Left hindlimb (tissue), 1 donor: ENCODE data around the gene ZKSCAN1.
A peak's percentile ranks its signal among the peaks of the same experiment; 100 is the strongest.
"Not testable (repeated sequence)": the region's sequence is repeated elsewhere in the genome, so short reads cannot be mapped to it uniquely, and the experiment has no call there.

ENCODE experiments used
- DNase-seq: peaks from one replicate; pipeline ENCODE4 v3.0.0-alpha.2; 2018

Gene ZKSCAN1

DNA sequence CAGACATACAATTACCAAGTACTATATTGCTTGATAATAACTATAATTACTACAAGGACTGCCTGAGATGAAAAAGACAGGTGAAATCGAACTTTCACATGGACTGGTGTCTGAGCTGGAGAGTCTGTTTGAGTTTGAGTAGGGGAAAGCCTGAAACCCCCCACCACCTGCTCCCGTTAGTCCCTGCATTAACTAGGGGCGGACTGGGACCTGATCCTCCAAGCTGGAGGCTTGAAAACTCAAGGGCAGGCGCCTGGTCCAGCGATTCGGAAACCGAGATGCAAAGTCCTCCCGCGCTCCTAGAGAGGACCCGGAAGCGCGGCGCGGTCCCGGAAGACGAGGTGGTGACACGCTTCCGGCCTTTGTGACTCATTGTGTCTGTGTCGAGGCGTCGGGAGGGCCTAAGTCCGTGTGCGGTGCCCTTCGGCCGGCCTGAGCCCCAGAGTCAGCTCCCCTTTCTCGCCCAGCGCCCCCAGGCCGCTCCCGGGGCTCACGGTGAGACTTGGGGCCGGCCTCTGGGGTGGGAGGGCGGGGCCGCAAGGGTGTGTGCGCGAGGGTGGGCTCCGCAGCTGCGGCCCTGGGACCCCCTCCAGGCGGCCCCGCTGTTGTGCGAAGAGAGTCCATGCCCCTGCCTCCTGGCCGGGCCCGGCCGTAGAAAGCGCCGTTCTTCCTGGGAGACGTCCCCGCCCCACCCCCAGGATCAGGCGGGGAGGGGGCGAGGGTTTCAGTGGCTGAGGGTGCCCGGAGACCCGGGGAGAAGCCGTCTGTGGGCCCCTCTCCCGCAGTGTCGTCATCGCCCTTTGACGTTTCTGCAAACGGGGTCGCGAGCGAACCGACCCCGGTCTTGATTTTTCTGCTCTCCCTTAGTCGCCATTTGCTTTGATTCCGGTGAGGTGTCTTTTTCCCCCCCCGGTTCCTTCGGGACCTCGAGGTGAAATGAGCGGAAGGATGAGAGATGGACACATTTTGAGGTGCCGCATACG, at the start of gene ZKSCAN1:
Gene ZKSCAN1 (plus strand): TSS at position 365 of the 983 bp plus-strand sequence. CDS start 7,911 bp downstream, outside the sequence.
- DNase-seq: peak; percentile 91

DNA sequence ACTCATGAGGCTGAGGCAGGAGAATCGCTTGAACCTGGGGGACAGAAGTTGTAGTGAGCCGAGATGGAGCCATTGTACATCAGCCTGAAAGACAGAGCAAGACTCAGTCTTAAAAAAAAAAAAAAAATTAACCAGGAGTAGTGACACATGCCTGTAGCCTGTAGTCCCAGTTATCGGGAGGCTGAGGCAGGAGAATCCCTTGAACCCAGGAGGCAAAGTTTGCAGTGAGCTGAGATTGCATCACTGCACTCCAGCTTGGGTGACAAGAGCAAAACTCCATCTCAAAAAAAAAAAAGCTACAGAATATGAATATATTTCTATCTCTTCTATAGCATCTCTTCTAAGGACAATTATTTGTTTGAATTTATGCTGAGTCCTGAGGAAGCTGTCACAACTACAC, 46.1 kb upstream of the ZKSCAN1 start:
- no peak for DNase-seq

DNA sequence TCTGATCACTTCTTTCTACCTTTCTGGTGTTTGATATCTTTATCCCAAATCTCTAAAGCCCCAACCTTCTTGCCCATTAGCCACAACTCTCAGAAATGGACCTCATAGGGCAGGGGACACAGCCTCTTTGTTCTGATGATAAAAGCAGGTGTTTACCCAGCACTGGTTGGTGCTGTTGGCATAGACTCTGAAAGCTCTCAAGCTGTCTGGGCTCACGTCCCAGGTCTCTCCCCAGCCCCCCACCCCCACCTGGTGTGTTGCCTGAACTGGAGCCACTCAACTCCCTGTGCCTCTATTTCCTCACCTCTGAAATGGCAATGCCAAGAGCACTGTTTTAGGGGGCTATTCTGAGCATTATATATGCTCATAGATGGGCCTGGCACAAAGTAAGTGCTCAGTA, 45.6 kb upstream of the ZKSCAN1 start:
- DNase-seq: not testable (repeated sequence)

DNA sequence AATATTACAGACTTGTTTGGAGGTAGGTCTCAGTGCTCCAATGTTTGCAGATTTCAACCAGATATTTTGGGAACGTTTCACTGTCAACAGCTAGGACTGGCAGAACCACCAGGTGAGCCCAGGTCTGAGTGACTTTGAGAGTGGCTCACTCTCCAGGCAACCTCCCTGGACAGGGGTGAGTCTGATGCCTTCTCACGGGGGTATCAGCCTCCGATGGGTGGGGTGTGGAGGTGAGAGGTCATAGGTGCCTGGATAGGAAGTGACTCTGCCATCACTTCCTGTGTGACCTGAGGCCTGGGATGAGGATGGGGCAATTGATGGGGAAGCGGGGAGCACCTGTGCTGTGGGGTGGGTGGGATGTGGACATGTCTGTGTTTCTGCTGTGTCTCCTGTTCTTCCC, 44.2 kb upstream of the ZKSCAN1 start:
- DNase-seq: no peak

- not testable (repeated sequence) for DNase-seq
Observed at GRCh38 chr7:99973817-99974216, 41.6 kb upstream of the ZKSCAN1 start.

DNA sequence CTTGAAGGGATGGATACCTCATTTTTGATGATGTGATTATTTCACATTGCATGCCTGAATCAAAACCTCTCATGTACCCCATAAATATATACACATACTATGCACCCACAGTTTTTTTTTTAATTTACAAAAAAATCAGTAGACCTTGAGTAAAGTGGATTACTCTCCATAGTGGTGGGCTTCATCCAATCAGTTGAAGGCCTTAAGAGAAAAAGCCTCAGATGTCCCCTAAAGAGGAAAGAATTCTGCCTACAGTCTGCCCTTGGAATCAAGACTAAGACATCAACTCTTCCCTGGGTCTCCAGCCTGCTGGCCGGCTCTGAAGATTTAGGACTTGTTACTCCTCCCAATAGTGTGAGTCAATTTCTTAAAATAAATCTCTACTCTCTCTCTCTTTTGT, 40.7 kb upstream of the ZKSCAN1 start:
- DNase-seq: no peak

GRCh38 chr7:99975782-99976521, 39.4 kb upstream of the ZKSCAN1 start, which contains the start of gene AZGP1:
Gene AZGP1 (minus strand): TSS chr7:99976031. CDS start chr7:99976020, 11 bp downstream.
- no peak for DNase-seq

GRCh38 chr7:99976626-99977025, 38.8 kb upstream of the ZKSCAN1 start:
- DNase-seq: no peak

- not testable (repeated sequence) for DNase-seq
Observed at GRCh38 chr7:99979814-99980225, 35.6 kb upstream of the ZKSCAN1 start.

GRCh38 chr7:99980448-99980872, 34.9 kb upstream of the ZKSCAN1 start:
- not testable (repeated sequence) for DNase-seq

DNA sequence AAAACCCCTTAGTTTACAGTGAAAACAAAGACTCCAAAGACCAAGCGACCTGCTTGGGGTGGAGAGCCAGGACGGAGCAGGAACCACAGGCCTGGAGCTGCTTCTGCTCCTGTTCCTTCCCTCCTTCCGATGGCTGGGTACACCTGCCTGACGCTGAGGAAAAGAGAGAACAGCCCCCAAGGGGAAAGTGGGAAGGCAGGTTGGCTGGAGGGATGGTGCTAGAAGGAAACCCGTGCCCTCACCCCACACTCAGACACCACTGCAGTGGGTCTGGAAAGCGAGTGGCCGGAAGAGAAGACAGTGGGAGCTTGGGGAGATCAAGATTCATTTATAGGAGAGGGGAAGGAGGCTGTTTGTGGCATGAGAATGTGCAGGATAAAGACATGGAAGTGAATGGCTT, 34.3 kb upstream of the ZKSCAN1 start:
- not testable (repeated sequence) for DNase-seq

- DNase-seq: no peak
Observed at GRCh38 chr7:99984593-99984992, 30.8 kb upstream of the ZKSCAN1 start.

DNA sequence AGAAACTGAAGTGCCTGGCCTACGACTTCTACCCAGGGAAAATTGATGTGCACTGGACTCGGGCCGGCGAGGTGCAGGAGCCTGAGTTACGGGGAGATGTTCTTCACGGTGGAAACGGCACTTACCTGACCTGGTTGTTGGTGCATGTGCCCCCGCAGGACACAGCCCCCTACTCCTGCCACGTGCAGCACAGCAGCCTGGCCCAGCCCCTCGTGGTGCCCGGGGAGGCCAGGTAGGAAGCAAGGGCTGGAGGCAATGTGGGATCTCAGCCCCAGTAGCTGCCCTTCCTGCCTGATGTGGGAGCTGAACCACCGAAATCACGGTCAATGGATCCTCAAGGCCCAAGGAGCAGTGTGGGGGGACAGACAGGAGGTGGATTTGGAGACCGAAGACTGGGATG, 28.1 kb upstream of the ZKSCAN1 start:
- DNase-seq: not testable (repeated sequence)

GRCh38 chr7:99987846-99988245, 27.6 kb upstream of the ZKSCAN1 start:
- DNase-seq: no peak

DNA sequence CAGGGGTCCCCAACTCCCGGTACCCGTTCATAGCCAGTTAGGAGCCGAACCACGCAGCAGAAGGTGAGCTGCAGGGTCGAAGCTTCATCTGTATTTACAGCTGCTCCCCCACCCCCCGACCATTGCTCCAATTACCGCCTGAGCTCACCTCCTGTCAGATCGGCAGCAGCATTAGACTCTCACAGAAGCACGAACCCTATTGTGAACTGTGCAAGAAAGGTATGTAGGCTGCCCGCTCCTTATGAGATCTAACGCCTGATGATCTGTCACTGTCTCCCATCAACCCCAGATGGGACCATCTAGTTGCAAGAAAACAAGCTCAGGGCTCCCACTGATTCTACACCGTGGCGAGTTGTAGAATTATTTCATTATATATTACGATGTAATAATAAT, 24.9 kb upstream of the ZKSCAN1 start:
- DNase-seq: no peak

DNA sequence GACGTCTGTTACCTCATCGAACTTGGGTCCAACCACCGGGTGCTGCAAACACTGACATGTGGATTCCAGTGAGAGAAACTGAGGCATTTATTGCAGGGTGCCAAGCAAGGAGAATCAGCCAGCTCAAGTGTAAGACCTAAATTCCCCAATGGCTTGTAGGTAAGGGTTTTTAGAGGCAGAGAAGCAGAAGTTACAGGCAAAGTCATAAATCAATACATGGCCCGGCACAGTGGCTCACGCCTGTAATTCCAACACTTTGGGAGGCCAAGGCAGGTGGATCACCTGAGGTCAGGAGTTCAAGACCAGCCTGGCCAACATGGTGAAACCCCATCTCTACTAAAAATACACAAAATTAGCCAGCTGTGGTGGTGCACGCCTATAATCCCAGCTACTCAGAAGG, 23.9 kb upstream of the ZKSCAN1 start:
- not testable (repeated sequence) for DNase-seq

DNA sequence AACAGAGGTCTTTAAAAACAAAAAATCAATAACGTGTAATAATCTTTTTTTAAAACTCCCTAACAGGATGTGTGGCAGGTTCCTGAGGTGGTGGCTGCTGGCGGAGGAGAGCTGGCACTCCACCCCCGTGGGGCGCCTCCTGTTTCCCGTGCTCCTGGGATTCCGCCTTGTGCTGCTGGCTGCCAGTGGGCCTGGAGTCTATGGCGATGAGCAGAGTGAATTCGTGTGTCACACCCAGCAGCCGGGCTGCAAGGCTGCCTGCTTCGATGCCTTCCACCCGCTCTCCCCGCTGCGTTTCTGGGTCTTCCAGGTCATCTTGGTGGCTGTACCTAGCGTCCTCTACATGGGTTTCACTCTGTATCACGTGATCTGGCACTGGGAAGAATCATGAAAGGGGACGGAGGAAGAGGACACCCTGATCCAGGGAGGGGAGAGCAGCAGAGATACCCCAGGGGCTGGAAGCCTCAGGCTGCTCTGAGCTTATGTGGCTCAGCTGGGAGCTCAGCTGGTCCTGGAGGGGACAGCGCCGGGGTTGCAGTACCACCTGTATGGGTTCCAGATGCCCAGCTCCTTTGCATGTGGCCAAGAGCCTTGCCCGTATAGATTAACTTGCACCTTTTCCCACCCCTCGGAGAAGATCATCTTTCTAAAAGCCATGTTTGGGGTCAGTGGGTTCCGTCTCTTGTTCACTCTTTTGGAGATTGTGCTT, 22.9 kb upstream of the ZKSCAN1 start:
- no peak for DNase-seq

GRCh38 chr7:99994819-99995218, 20.6 kb upstream of the ZKSCAN1 start:
- no peak for DNase-seq

DNA sequence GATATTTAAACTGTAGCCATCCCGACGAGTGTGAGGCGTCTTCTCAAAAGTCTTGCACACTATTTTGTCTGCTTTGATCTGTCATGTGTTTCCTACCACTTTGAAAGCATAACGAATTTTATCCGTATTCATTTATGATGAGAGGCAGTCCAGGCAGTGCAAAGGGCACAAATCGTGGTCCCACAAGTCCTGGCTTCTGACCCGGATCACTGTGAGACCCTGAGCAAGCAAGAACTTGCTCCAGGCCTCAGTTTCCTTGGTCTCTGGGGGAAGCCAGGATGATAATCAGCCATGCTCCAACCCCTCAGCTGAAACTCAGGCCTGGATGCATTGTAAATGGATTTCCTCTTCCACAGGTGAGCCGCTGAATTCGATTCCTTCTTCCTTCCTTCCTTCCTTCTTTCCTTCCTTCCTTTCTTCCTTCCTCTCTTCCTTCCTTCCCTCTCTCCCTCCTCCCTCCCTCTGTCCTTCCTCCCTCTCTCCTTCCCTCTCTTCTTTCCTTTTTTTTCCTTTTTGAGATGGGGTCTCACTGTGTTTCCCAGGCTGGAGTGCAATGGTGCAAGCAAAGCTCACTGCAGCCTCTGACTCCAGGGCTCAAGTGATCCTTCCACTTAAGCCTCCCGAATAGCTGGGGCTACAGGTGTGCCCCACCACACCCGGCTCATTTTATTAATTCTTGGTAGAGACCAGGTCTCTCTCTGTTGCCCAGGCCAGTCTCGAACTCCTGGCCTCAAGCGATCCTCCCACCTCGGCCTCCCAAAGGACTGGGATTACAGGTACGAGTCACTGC, 18.4 kb upstream of the ZKSCAN1 start:
- no peak for DNase-seq

DNA sequence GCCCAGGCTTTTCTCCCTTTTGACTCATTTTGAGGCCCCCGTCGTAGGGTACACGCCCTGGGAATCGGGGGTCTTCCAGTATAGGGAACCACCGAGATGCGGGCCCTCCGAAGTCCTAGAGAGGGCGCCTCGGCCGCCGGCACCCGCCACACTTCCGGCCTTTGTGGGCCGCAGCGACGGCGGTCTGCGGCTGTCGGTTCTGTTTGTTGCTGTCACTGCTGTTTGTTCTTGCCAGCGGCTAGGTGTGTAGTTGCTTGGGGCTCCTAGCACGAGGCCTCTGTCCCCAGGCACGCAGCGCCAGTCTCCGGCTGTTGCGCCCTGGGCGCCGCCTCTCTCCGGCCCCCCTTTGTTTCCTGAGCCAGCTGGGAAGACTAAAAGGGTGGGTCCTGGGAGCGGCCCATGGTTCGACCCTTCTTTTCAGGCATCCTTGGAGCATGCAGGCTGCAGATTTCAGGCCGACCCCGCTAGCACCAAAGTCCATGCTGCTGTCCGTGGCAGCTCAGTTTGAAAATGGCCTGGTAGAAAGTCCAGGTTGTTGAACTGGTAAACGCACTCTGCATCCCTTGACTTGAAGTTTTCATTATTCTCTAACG, 17.8 kb upstream of the ZKSCAN1 start:
- peak; percentile 71 for DNase-seq

DNA sequence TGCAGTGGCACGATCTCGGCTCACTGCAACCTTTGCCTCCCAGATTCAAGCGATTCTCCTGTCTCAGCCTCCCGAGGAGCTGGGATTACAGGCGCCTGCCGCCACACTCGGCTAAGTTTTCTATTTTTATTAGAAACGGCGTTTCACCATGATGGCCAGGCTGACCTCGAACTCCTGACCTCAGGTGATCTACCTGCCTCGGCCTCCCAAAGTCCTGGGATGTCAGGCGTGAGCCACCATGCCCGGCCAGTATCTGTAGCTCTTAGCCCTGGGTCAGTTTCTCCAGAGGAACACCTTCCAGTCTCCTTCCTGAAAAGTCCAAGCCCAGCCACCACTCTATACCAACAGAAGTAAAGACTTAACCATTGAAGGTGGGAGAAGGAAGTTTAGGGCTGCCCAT, 15.2 kb upstream of the ZKSCAN1 start:
- DNase-seq: no peak
